H9 (cell line): Measurements from ENCODE around the gene EGFL8. TPM values are rescaled to one million over a fixed set of nuclear protein-coding genes. Genes with fewer than 3 reads are reported as not detected.
A peak's percentile ranks its signal among the peaks of the same experiment; 100 is the strongest.

ENCODE experiments used
- DNase-seq: peaks from one replicate; pipeline ENCODE4 v3.0.0-alpha.2; 2017
- H2AFZ ChIP-seq: one replicate; pipeline ENCODE4 v1.6.1; 2013; ENCODE audit warnings: mild to moderate bottlenecking, low read length, control low read depth, moderate library complexity
- H2AK5ac ChIP-seq: 2 replicates; pipeline ENCODE4 v1.6.1; 2013; ENCODE audit warnings: low read length, control low read depth, mixed read lengths; ENCODE audit not compliant: insufficient read length
- H2BK120ac ChIP-seq: one replicate; pipeline ENCODE4 v1.6.1; 2013; ENCODE audit warnings: low read depth, mild to moderate bottlenecking, low read length, control low read depth, inconsistent platforms; ENCODE audit not compliant: poor library complexity, severe bottlenecking
- H2BK12ac ChIP-seq: 2 replicates; pipeline ENCODE4 v1.6.1; 2013; ENCODE audit warnings: low read length, control low read depth, mixed read lengths, low read depth; ENCODE audit not compliant: insufficient read length
- H2BK15ac ChIP-seq: 2 replicates; pipeline ENCODE4 v1.6.1; 2013; ENCODE audit warnings: low read depth, low read length, control low read depth
- H2BK20ac ChIP-seq: one replicate; pipeline ENCODE4 v1.6.1; 2013; ENCODE audit warnings: low read depth, mild to moderate bottlenecking, low read length, control low read depth, inconsistent platforms; ENCODE audit not compliant: poor library complexity, severe bottlenecking
- H2BK5ac ChIP-seq: 2 replicates; pipeline ENCODE4 v1.6.1; 2013; ENCODE audit warnings: low read length, control low read depth, mixed read lengths; ENCODE audit not compliant: insufficient read length
- H3K14ac ChIP-seq: 2 replicates; pipeline ENCODE4 v1.6.1; 2013; ENCODE audit warnings: low read length, control low read depth; ENCODE audit not compliant: insufficient read depth
- H3K18ac ChIP-seq: 2 replicates; pipeline ENCODE4 v1.6.1; 2013; ENCODE audit warnings: low read depth, mild to moderate bottlenecking, mixed read lengths, low read length, control low read depth; ENCODE audit not compliant: insufficient read length
- H3K23ac ChIP-seq: 2 replicates; pipeline ENCODE4 v1.6.1; 2013; ENCODE audit warnings: low read length, control low read depth, mixed read lengths, low read depth; ENCODE audit not compliant: insufficient read length
- H3K23me2 ChIP-seq: 2 replicates; pipeline ENCODE4 v1.6.1; 2013; ENCODE audit warnings: low read depth, mild to moderate bottlenecking, mixed read lengths, low read length, control low read depth; ENCODE audit not compliant: insufficient read length, poor library complexity, severe bottlenecking
- H3K27ac ChIP-seq: 2 replicates; pipeline ENCODE4 v1.5.1; 2013; ENCODE audit warnings: low read length, control low read depth, mixed read lengths, low read depth; ENCODE audit not compliant: insufficient read length
- H3K27me3 ChIP-seq: 2 replicates; pipeline ENCODE4 v1.6.1; 2013; ENCODE audit warnings: low read length, control low read depth, inconsistent platforms; ENCODE audit not compliant: insufficient read depth
- H3K4ac ChIP-seq: 2 replicates; pipeline ENCODE4 v1.6.1; 2013; ENCODE audit warnings: low read depth, mild to moderate bottlenecking, control low read depth, inconsistent platforms, low read length, moderate library complexity
- H3K4me1 ChIP-seq: 2 replicates; pipeline ENCODE4 v1.6.1; 2013; ENCODE audit warnings: low read length, control low read depth, inconsistent platforms; ENCODE audit not compliant: insufficient read depth
- H3K4me2 ChIP-seq: 2 replicates; pipeline ENCODE4 v1.6.1; 2013; ENCODE audit warnings: low read length, control low read depth, mixed read lengths; ENCODE audit not compliant: insufficient read length, insufficient read depth
- H3K56ac ChIP-seq: 2 replicates; pipeline ENCODE4 v1.6.1; 2013; ENCODE audit warnings: low read depth, mild to moderate bottlenecking, mixed read lengths, low read length, control low read depth; ENCODE audit not compliant: insufficient read length
- H3K79me1 ChIP-seq: 2 replicates; pipeline ENCODE4 v1.6.1; 2013; ENCODE audit warnings: low read depth, mild to moderate bottlenecking, moderate library complexity, low read length, control low read depth, inconsistent platforms; ENCODE audit not compliant: insufficient read depth, poor library complexity, severe bottlenecking
- H3K79me2 ChIP-seq: 2 replicates; pipeline ENCODE4 v1.6.1; 2013; ENCODE audit warnings: low read length, control low read depth, inconsistent platforms; ENCODE audit not compliant: insufficient read depth
- H3K9ac ChIP-seq: 2 replicates; pipeline ENCODE4 v1.6.1; 2013; ENCODE audit warnings: low read length, control low read depth, mixed read lengths; ENCODE audit not compliant: insufficient read length; ENCODE audit errors: extremely low read depth
- H3K9me3 ChIP-seq: one replicate; pipeline ENCODE4 v1.6.1; 2013; ENCODE audit warnings: low read depth, low read length, inconsistent platforms; ENCODE audit not compliant: control insufficient read depth
- H3T11ph ChIP-seq: one replicate; pipeline ENCODE4 v1.6.1; 2013; ENCODE audit warnings: mild to moderate bottlenecking, low read length, control low read depth, inconsistent platforms
- H4K20me1 ChIP-seq: one replicate; pipeline ENCODE4 v1.6.1; 2013; ENCODE audit not compliant: control insufficient read depth, insufficient read length, insufficient read depth
- H4K5ac ChIP-seq: 2 replicates; pipeline ENCODE4 v1.6.1; 2013; ENCODE audit warnings: low read depth, mild to moderate bottlenecking, mixed read lengths, low read length, control low read depth; ENCODE audit not compliant: insufficient read length
- H4K8ac ChIP-seq: replicated peaks from 2 replicates; pipeline ENCODE4 v1.6.1; 2013; ENCODE audit warnings: low read length, control low read depth, mixed read lengths, low read depth; ENCODE audit not compliant: insufficient read length
- H4K91ac ChIP-seq: 2 replicates; pipeline ENCODE4 v1.6.1; 2013; ENCODE audit warnings: low read depth, mild to moderate bottlenecking, moderate library complexity, mixed read lengths, low read length, control low read depth; ENCODE audit not compliant: insufficient read length
- H3K27ac Mint-ChIP-seq, 3 experiments: 2 replicates in 2 of 3; 3 replicates in 1 of 3; pipeline ENCODE4 v1.8.0; 2020 to 2021; ENCODE audit warnings: mixed read lengths in 3 of 3, mild to moderate bottlenecking in 1 of 3, moderate library complexity in 1 of 3
- H3K27me3 Mint-ChIP-seq: 2 replicates; pipeline ENCODE4 v1.8.0; 2021; ENCODE audit warnings: low read depth, mild to moderate bottlenecking, moderate library complexity, mixed read lengths
- H3K36me3 Mint-ChIP-seq, 3 experiments: 2 replicates in 2 of 3; 3 replicates in 1 of 3; pipeline ENCODE4 v1.8.0; 2020 to 2021; ENCODE audit warnings: low read depth in 3 of 3, mixed read lengths in 3 of 3; ENCODE audit not compliant: insufficient read depth in 1 of 3
- H3K4me1 Mint-ChIP-seq, 2 experiments: 2 replicates each; pipeline ENCODE4 v1.8.0; 2020; ENCODE audit warnings: mixed read lengths in 2 of 2
- H3K4me3 Mint-ChIP-seq, 2 experiments: 2 replicates in 1 of 2; 3 replicates in 1 of 2; pipeline ENCODE4 v1.8.0; 2020 to 2021; ENCODE audit warnings: mild to moderate bottlenecking in 2 of 2, mixed read lengths in 2 of 2, moderate library complexity in 1 of 2
- H3K9me3 Mint-ChIP-seq, 2 experiments: 2 replicates in 1 of 2; 3 replicates in 1 of 2; pipeline ENCODE4 v1.8.0; 2020; ENCODE audit warnings: mild to moderate bottlenecking in 2 of 2, mixed read lengths in 2 of 2, moderate library complexity in 1 of 2
- CTCF ChIP-seq: fragments of 200-600 bp; sonication (generic); conservative IDR thresholded peaks from 3 replicates; pipeline ENCODE4 v1.8.0; 2021; ENCODE audit warnings: antibody characterized with exemption, mild to moderate bottlenecking
- WGBS: extraction: QIAGEN DNeasy Blood & Tissue Kit; methylation state at CpG from one replicate; pipeline ENCODE4 v1.1.7; 2013; ENCODE audit warnings: missing lambda C conversion rate, low lambda C conversion rate, mixed read lengths; ENCODE audit not compliant: insufficient read length; ENCODE audit errors: extremely low coverage; 5-methylcytosine and 5-hydroxymethylcytosine counted together
- total RNA-seq: library from RNA; stranded (reverse); gene quantifications from 2 replicates; pipeline ENCODE4 v1.2.1, GENCODE V29; 2021

Gene EGFL8
- total RNA-seq, 1 experiment from 2014 or later, result 27.2 TPM

DNA sequence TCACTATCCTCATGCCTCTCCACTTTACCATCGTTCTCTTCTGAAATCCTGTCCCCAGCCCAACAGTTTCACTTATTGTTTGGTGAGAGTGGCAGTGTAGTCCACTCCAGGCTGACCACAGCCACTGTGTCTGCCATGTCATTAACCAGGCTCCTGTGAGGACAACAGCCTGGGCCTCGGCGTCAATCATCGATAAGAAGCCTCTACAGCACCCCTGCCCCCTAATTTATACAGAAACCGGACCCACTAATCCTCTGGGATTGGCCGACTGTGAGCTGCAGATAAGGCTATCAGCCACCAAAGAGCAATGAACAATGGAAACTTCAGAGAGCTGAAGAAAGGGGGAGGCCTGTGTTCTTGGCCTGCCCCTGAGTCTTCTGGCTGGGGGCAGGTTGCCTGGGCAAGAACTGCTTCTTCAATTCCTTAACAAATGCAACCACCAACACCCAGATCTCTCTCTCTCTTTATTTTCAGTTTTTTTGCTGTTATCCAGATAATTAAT lies 3.4 kb downstream of the EGFL8 start:
- DNase-seq, result no peak
- no peak overlapping the region for H3K27ac ChIP-seq
- no peaks in the 10 kb centered on the region; the same call in 1 of the 2 replicates for H3K27me3 Mint-ChIP-seq

More for the DNA sequence above, 3.4 kb downstream of the EGFL8 start:
- Histone ChIP-seq H3K18ac (no peak overlapping the region), H4K20me1 (peaks cover 2% of the 10 kb centered on the region), H2AK5ac (no peak overlapping the region), H3K23me2 (no peaks in the 10 kb centered on the region), H3K4ac (no peak overlapping the region), H3K9ac (no peak overlapping the region), H3K4me2 (no peak overlapping the region), H3T11ph (no peak overlapping the region), H3K56ac (no peak overlapping the region), H2BK15ac (no peak overlapping the region), H4K5ac (no peak overlapping the region), H2BK5ac (no peak overlapping the region), H4K8ac (no peak overlapping the region), H3K79me2 (no peaks in the 10 kb centered on the region), H4K91ac (no peak overlapping the region), H2BK12ac (no peak overlapping the region), H3K79me1 (no peaks in the 10 kb centered on the region), H2BK20ac (no peak overlapping the region), H3K23ac (no peak overlapping the region), H2BK120ac (no peak overlapping the region), H2AFZ (no peak overlapping the region), H3K27me3 (no peaks in the 10 kb centered on the region), H3K14ac (no peak overlapping the region), H3K4me1 (no peaks in the 10 kb centered on the region), H3K9me3 (no peaks in the 10 kb centered on the region)
- Mint-ChIP-seq H3K36me3 (peaks cover 42 to 74% (median 56%) of the 10 kb centered on the region in 3 experiments), H3K9me3 (no peaks in the 10 kb centered on the region), H3K4me3 (peak overlapping the region in 1 of 2 experiments; percentile 2; a peak in 1 of 5 replicates), H3K27ac (peak overlapping the region in 2 of 3 experiments; percentile 38 to 66; a peak in 6 of 7 replicates), H3K4me1 (peaks cover 6 to 22% of the 10 kb centered on the region in 2 experiments; a peak in 3 of 4 replicates)
- WGBS, result no CpG with 5 or more reads among the region's 6 CpGs
- TF ChIP-seq CTCF, result no peak
